Cardiac muscle cell (in vitro differentiated cells and primary cell): ENCODE results near the gene SEC23A. TPM values are rescaled to one million over a fixed set of nuclear protein-coding genes. Genes with fewer than 3 reads are reported as not detected.

Experiments
- DNase-seq, 2 donors: peaks; one replicate each; pipeline versions ENCODE4 v3.0.0 to v3.0.0-alpha.2; 2010 to 2017; ENCODE audit warnings: low read depth in 1 of 2, low spot score in 1 of 2
- H3K27ac ChIP-seq: fragments of 200-600 bp; sonication (generic); 2 replicates; pipeline ENCODE4 v1.5.1; 2016
- H3K27me3 ChIP-seq: fragments of 200-600 bp; sonication (generic); 2 replicates; pipeline ENCODE4 v1.6.0; 2016; ENCODE audit warnings: control low read depth
- H3K36me3 ChIP-seq: fragments of 200-600 bp; sonication (generic); 2 replicates; pipeline ENCODE4 v1.5.1; 2016; ENCODE audit warnings: control low read depth
- H3K4me1 ChIP-seq: fragments of 200-600 bp; sonication (generic); 2 replicates; pipeline ENCODE4 v1.8.1; 2017; ENCODE audit warnings: low read depth, mild to moderate bottlenecking, mixed run types
- H3K4me3 ChIP-seq: fragments of 200-600 bp; sonication (generic); 2 replicates; pipeline ENCODE4 v1.5.1; 2016; ENCODE audit warnings: mild to moderate bottlenecking
- H3K9me3 ChIP-seq: fragments of 200-600 bp; sonication (generic); 2 replicates; pipeline ENCODE4 v1.5.1; 2017; ENCODE audit warnings: low read depth, mild to moderate bottlenecking, control low read depth
- polyA plus RNA-seq: library from polyadenylated mRNA; unstranded; fragments of >200 nt; fragmentation: Nextera tagmentation; extraction: Ambion mirVana; gene quantifications from 2 replicates; pipeline ENCODE4 v1.2.1, GENCODE V29; 2016
- total RNA-seq: library from RNA; depleted of rRNA; stranded (reverse); fragments of >200 nt; gene quantifications from 2 replicates; pipeline ENCODE4 v1.2.3, GENCODE V29; 2016
- TF ChIP-seq, protein P1 (sequence below): IDR thresholded peaks from 2 replicates; pipeline ENCODE4 v1.5.1; 2012; ENCODE audit warnings: low read depth, mild to moderate bottlenecking, low read length

Gene SEC23A
- total and polyA plus RNA-seq, 2 experiments from 2014 or later: 74.1 to 131 TPM

DNA sequence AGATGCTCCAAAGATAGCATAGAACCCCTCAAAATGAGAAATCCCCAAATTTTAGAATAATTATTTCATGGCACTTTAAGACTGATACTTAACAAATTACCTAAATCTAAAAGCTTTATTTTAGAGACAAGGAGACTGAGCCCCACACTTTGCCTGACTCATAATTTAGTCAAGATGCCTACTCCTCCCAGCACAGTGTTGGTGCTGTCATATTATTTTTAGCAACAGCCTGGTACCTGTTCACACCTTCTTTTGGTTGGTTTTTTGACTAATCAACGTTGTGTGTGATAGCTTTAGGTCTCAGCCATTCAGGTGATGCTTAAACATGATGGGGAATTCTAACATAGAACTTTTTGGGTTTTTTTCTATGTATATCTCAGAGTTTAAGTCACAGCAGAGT lies 120.2 kb downstream of the SEC23A start:
- Histone ChIP-seq H3K27ac (no peak overlapping the region), H3K9me3 (no peaks in the 10 kb centered on the region), H3K27me3 (no peaks in the 10 kb centered on the region), H3K4me3 (no peak overlapping the region), H3K4me1 (peaks cover 21% of the 10 kb centered on the region), H3K36me3 (no peaks in the 10 kb centered on the region)
- no peak for DNase-seq
- TF ChIP-seq, protein P1, sequence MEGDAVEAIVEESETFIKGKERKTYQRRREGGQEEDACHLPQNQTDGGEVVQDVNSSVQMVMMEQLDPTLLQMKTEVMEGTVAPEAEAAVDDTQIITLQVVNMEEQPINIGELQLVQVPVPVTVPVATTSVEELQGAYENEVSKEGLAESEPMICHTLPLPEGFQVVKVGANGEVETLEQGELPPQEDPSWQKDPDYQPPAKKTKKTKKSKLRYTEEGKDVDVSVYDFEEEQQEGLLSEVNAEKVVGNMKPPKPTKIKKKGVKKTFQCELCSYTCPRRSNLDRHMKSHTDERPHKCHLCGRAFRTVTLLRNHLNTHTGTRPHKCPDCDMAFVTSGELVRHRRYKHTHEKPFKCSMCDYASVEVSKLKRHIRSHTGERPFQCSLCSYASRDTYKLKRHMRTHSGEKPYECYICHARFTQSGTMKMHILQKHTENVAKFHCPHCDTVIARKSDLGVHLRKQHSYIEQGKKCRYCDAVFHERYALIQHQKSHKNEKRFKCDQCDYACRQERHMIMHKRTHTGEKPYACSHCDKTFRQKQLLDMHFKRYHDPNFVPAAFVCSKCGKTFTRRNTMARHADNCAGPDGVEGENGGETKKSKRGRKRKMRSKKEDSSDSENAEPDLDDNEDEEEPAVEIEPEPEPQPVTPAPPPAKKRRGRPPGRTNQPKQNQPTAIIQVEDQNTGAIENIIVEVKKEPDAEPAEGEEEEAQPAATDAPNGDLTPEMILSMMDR: no peak

DNA sequence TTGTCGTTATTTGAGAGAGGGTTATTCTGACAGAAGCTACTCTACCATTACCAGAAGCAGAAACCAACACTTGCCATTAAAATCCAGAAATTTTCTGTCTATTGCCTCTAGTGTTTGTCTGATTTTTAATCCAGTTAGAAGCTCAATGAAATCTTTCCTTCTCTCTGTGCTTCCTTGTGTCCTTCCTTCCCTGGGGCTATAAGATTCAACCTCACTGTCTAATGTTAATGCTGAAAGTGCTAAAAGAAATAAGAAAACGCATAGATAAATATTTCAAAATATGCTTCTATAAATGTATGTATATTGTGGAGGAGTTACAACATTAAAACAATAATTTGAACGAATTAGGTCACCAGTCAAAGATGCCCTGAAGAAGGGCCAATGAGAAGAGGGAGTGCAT lies 120.8 kb downstream of the SEC23A start:
- no peak overlapping the region for H3K27ac ChIP-seq
- TF ChIP-seq, protein P1: no peak
- DNase-seq: no peak
- peaks cover 21% of the 10 kb centered on the region for H3K4me1 ChIP-seq
- no peaks in the 10 kb centered on the region for H3K36me3 ChIP-seq
- no peak overlapping the region for H3K4me3 ChIP-seq
- no peaks in the 10 kb centered on the region for H3K27me3 ChIP-seq
- no peaks in the 10 kb centered on the region for H3K9me3 ChIP-seq

Other genes with a start within 250 kb of the SEC23A start
- 26.0 and 34.4 TPM in 2 replicates for gene GEMIN2, start 11.1 kb upstream of the SEC23A start, total RNA-seq
- gene GEMIN2, start 11.1 kb upstream of the SEC23A start, polyA plus RNA-seq: 27.0 and 32.4 TPM in 2 replicates
- 47.4 and 54.2 TPM in 2 replicates for gene TRAPPC6B, start 67.1 kb upstream of the SEC23A start, total RNA-seq
- gene TRAPPC6B, start 67.1 kb upstream of the SEC23A start, polyA plus RNA-seq: 22.8 and 23.4 TPM in 2 replicates
- 35.3 and 67.0 TPM in 2 replicates for gene PNN, start 72.0 kb upstream of the SEC23A start, total RNA-seq
- gene PNN, start 72.0 kb upstream of the SEC23A start, polyA plus RNA-seq: 110 and 115 TPM in 2 replicates
- gene MIA2, start 130.7 kb upstream of the SEC23A start, total RNA-seq: 5.8 and 20.6 TPM in 2 replicates
- 14.4 and 17.7 TPM in 2 replicates for gene MIA2, start 130.7 kb upstream of the SEC23A start, polyA plus RNA-seq